ENCODE results near the gene SPOCK2.

The SPOCK2 gene

DNA sequence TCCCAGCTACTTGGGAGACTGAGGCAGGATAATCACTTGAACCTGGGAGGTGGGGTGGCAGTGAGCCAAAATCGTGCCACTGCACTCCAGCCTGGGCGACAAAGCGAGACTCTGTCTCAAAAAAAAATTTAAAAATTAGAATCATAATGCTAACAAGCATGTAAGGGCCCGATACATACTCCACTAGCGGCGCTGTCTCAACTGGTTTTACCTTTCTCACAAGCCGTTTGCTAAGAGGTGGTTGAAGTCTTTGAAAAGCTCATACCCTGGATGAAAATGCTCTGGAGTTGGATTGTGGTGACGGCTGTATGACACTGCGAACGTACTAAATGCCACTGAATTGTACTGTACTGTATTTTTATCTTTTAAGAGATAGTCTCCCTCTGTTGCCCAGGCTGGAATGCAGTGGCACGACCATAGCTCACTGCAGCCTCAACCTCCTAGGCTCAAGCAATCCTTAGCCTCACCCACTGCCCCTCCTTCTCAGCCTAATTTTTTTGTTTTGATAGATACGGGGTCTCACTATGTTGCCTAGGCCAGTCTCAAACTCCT lies 29.9 kb downstream of the SPOCK2 start:
- no peak overlapping the region for H3K4me3 ChIP-seq
- no peak overlapping the region for H3K27ac ChIP-seq
- no peak for DNase-seq (ENCODE audit: low spot score)
- TF ChIP-seq, protein P1, sequence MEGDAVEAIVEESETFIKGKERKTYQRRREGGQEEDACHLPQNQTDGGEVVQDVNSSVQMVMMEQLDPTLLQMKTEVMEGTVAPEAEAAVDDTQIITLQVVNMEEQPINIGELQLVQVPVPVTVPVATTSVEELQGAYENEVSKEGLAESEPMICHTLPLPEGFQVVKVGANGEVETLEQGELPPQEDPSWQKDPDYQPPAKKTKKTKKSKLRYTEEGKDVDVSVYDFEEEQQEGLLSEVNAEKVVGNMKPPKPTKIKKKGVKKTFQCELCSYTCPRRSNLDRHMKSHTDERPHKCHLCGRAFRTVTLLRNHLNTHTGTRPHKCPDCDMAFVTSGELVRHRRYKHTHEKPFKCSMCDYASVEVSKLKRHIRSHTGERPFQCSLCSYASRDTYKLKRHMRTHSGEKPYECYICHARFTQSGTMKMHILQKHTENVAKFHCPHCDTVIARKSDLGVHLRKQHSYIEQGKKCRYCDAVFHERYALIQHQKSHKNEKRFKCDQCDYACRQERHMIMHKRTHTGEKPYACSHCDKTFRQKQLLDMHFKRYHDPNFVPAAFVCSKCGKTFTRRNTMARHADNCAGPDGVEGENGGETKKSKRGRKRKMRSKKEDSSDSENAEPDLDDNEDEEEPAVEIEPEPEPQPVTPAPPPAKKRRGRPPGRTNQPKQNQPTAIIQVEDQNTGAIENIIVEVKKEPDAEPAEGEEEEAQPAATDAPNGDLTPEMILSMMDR (IDR thresholded peaks at IDR 0.05), result no peak

DNA sequence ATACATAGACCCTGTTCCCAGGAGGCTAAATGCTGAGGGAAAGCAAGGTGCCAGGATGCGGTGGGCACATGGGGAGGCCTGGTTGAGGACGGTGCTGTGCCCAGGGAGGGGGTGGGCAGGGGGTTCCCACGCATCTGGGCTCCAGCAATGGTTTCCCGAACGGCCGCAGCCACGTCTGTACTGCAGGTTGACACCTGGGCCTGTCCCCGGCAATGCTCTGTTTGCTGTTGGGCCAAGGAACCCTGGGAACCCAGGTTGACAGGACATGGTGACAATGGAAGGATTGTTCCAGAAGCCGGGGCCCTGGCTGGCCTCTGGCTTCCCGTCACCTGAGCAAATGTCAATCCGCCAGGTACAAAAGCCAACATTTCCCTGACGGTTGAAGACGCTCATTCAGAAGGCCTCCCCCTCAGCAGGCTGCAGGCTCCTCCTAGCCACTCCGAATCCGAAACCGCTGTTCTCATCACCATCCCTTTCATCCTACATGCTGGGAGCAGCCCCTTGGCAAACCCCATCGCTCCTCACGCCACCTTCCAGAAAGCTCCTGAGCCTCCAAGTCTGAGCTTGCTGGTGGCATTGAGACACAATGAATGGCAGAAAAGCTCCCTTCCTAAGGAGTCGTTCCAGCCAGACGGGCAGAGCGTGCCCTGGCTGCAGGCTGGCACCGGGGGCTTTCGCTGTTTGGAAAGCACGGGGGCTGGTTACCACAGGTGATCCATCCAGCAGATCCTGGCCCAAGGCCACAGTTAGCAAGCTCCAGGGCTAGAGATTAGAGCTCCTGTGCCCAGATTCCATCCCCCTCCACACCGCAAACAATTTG lies 31.2 kb downstream of the SPOCK2 start:
- Histone ChIP-seq H3K27ac (no peak overlapping the region), H3K4me3 (no peak overlapping the region)
- no peak for DNase-seq (ENCODE audit: low spot score)

DNA sequence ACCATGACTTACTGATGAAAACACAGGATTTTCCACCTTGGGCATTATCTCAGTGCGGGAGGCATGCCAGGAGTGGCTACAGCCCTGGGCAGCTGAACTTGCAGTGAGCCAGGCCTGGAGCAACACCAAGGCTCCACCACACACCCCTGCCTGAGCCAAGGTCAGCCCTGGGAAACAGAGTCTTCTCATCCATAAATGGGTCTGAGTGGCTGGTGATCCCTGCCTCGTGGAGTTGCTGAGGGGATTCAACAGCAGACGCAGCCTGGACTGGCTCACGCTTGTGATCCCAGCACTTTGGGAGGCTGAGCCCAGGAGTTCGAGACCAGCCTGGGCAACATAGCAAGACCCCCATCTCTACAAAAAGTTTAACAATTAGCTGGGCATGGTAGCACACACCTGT lies 32.2 kb downstream of the SPOCK2 start:
- no peak overlapping the region for H3K4me3 ChIP-seq
- TF ChIP-seq, protein P1 (IDR thresholded peaks at IDR 0.05), result no peak
- no peak for DNase-seq (ENCODE audit: low spot score)
- H3K27ac ChIP-seq, result no peak overlapping the region

More for the DNA sequence above, 31.2 kb downstream of the SPOCK2 start:
- TF ChIP-seq, protein P1 (IDR thresholded peaks at IDR 0.05), result no peak

DNA sequence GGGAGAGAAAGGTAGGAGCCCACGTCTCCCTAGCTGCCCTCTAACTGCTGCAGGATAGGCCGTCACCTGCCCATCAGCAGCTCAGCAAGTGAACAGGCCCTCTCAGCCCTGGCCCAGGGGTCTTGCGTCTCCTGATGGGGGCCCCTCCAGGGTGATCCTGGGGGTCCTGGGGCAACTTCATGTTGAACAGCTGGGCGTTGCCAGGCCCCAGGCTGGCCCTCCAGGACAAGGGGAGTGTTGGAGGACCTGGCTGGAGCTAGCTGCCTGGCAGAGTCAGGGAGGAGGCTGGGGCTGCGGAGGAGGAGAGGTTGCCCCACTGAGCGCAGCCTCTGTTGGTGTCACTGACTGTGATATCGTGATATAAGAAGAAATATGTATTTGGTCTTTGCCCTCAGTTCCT lies 34.7 kb downstream of the SPOCK2 start:
- no peak overlapping the region for H3K27ac ChIP-seq
- TF ChIP-seq, protein P1 (IDR thresholded peaks at IDR 0.05), result no peak
- DNase-seq (ENCODE audit: low spot score), result no peak
- H3K4me3 ChIP-seq, result no peak overlapping the region

DNA sequence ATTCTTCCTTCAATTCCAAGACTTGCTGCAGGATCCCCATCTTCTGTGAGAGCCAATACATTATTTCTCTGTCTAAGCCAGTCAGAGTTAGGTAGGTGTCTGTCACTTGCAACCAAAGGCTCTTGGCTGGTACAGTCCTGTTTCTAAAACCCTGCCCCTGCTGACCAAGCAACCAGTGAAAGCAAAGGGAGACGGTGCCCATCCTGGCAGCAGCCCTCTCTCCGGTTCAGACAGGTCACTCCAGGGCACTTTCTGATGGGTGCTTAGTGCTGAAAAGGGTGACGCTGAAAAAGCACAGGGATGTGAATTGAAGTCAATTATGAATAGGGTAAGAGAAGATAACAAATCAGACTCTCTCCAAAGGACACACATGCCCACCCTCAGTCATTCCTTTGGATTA lies 37.5 kb downstream of the SPOCK2 start:
- Histone ChIP-seq H3K27ac (no peak overlapping the region), H3K4me3 (no peak overlapping the region)
- TF ChIP-seq, protein P1 (IDR thresholded peaks at IDR 0.05), result no peak
- no peak for DNase-seq (ENCODE audit: low spot score)

DNA sequence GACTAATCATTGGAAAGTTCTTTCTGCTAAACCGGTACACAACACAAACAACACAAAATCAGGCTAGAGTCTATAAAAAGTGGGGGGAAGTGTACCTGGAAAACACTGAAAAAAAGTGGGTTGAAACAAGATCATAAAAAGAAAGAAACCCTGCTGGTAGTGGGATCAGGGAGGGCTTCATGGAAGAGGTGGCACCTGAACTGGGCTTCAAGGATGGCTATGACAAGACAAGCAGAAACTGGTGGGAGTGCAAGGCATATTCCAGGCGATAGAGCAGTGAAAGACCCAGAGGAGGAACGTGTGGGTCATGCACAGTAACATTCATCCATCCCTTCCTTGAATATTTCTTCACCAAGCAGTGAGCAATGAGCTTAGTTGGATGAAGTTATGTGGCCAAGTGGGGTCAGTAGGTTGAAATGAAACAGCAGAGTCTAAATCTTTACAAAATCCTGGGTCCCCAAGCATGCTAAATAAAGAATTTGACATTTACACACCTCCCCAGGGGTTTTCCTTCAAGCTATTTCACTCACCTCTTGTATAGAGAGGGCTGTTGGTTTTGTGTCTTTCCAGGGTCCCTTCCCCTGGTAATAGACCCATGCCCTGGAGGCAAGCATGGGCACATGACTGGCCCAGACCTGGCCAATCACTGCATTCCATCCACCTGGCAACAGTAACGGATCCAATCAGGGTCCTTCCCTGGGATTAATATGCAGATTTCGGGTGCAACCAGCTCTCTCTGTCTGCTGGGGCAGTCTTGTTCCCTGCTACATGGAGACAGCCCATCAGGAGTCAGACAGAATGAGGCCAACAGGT lies 38.2 kb downstream of the SPOCK2 start:
- H3K27ac ChIP-seq, result no peak overlapping the region
- TF ChIP-seq, protein P1 (IDR thresholded peaks at IDR 0.05), result no peak
- H3K4me3 ChIP-seq, result no peak overlapping the region
- DNase-seq (ENCODE audit: low spot score), result no peak
